Measurements from ENCODE around the gene FBXL13.
"Not testable (repeated sequence)": the region's sequence is repeated elsewhere in the genome, so short reads cannot be mapped to it uniquely, and the experiment has no call there.

Gene FBXL13

GRCh38 chr7:102977586-102977985 is 97.0 kb downstream of the FBXL13 start:
- H3K4me1 ChIP-seq (ENCODE audit: control insufficient read depth in 5 of 5, insufficient read depth in 5 of 5, low read length in 5 of 5); H3K4me3 ChIP-seq (ENCODE audit: low read depth in 1 of 5, low read length in 5 of 5); H3K27ac ChIP-seq (ENCODE audit: low read depth, low read length); H3K9ac ChIP-seq (ENCODE audit: low read length in 5 of 5); H3K36me3 ChIP-seq (ENCODE audit: control insufficient read depth in 5 of 5, insufficient read depth in 5 of 5, low read length in 5 of 5); H3K27me3 ChIP-seq (ENCODE audit: control insufficient read depth in 5 of 5, insufficient read depth in 4 of 5, low read length in 5 of 5); H3K9me3 ChIP-seq (ENCODE audit: control insufficient read depth in 5 of 5, low read length in 5 of 5): not testable (repeated sequence)

GRCh38 chr7:102976493-102976892 is 98.1 kb downstream of the FBXL13 start:
- Histone ChIP-seq H3K36me3 (ENCODE audit: control insufficient read depth in 5 of 5, insufficient read depth in 5 of 5, low read length in 5 of 5) (no peaks in the 10 kb centered on the region), H3K4me1 (ENCODE audit: control insufficient read depth in 5 of 5, insufficient read depth in 5 of 5, low read length in 5 of 5) (peaks cover 0 to 9% (median 3%) of the 10 kb centered on the region in 5 donors), H3K27ac (ENCODE audit: low read depth, low read length) (no peak overlapping the region), H3K27me3 (ENCODE audit: control insufficient read depth in 5 of 5, insufficient read depth in 4 of 5, low read length in 5 of 5) (no peaks in the 10 kb centered on the region), H3K9ac (ENCODE audit: low read length in 5 of 5) (no peak overlapping the region), H3K9me3 (ENCODE audit: control insufficient read depth in 5 of 5, low read length in 5 of 5) (peaks cover 0 to 6% (median 4%) of the 10 kb centered on the region in 5 donors), H3K4me3 (ENCODE audit: low read depth in 1 of 5, low read length in 5 of 5) (no peak overlapping the region)

GRCh38 chr7:102975854-102976253 is 98.7 kb downstream of the FBXL13 start:
- Histone ChIP-seq H3K4me1 (ENCODE audit: control insufficient read depth in 5 of 5, insufficient read depth in 5 of 5, low read length in 5 of 5) (peaks cover 0 to 9% (median 3%) of the 10 kb centered on the region in 5 donors), H3K36me3 (ENCODE audit: control insufficient read depth in 5 of 5, insufficient read depth in 5 of 5, low read length in 5 of 5) (no peaks in the 10 kb centered on the region), H3K9ac (ENCODE audit: low read length in 5 of 5) (no peak overlapping the region), H3K4me3 (ENCODE audit: low read depth in 1 of 5, low read length in 5 of 5) (no peak overlapping the region), H3K27ac (ENCODE audit: low read depth, low read length) (no peak overlapping the region), H3K27me3 (ENCODE audit: control insufficient read depth in 5 of 5, insufficient read depth in 4 of 5, low read length in 5 of 5) (no peaks in the 10 kb centered on the region), H3K9me3 (ENCODE audit: control insufficient read depth in 5 of 5, low read length in 5 of 5) (peaks cover 0 to 6% (median 4%) of the 10 kb centered on the region in 5 donors)

GRCh38 chr7:102974366-102975236 is 100.0 kb downstream of the FBXL13 start:
- H3K4me3 ChIP-seq (ENCODE audit: low read depth in 1 of 5, low read length in 5 of 5), result no peak overlapping the region
- H3K9ac ChIP-seq (ENCODE audit: low read length in 5 of 5), result no peak overlapping the region
- H3K36me3 ChIP-seq (ENCODE audit: control insufficient read depth in 5 of 5, insufficient read depth in 5 of 5, low read length in 5 of 5), result no peaks in the 10 kb centered on the region
- H3K4me1 ChIP-seq (ENCODE audit: control insufficient read depth in 5 of 5, insufficient read depth in 5 of 5, low read length in 5 of 5), result peaks cover 0 to 9% (median 3%) of the 10 kb centered on the region in 5 donors
- H3K27ac ChIP-seq (ENCODE audit: low read depth, low read length), result no peak overlapping the region
- no peaks in the 10 kb centered on the region for H3K27me3 ChIP-seq (ENCODE audit: control insufficient read depth in 5 of 5, insufficient read depth in 4 of 5, low read length in 5 of 5)
- H3K9me3 ChIP-seq (ENCODE audit: control insufficient read depth in 5 of 5, low read length in 5 of 5), result peaks cover 0 to 5% (median under 1%) of the 10 kb centered on the region in 5 donors

GRCh38 chr7:102973096-102973802 is 101.3 kb downstream of the FBXL13 start:
- Histone ChIP-seq H3K36me3 (ENCODE audit: control insufficient read depth in 5 of 5, insufficient read depth in 5 of 5, low read length in 5 of 5) (no peaks in the 10 kb centered on the region), H3K9me3 (ENCODE audit: control insufficient read depth in 5 of 5, low read length in 5 of 5) (no peaks in the 10 kb centered on the region), H3K9ac (ENCODE audit: low read length in 5 of 5) (no peak overlapping the region), H3K4me1 (ENCODE audit: control insufficient read depth in 5 of 5, insufficient read depth in 5 of 5, low read length in 5 of 5) (peaks cover 0 to 4% (median 0%) of the 10 kb centered on the region in 5 donors), H3K27ac (ENCODE audit: low read depth, low read length) (no peak overlapping the region), H3K27me3 (ENCODE audit: control insufficient read depth in 5 of 5, insufficient read depth in 4 of 5, low read length in 5 of 5) (no peaks in the 10 kb centered on the region), H3K4me3 (ENCODE audit: low read depth in 1 of 5, low read length in 5 of 5) (no peak overlapping the region)

- Histone ChIP-seq H3K36me3 (ENCODE audit: control insufficient read depth in 5 of 5, insufficient read depth in 5 of 5, low read length in 5 of 5) (no peaks in the 10 kb centered on the region), H3K4me1 (ENCODE audit: control insufficient read depth in 5 of 5, insufficient read depth in 5 of 5, low read length in 5 of 5) (no peaks in the 10 kb centered on the region), H3K27me3 (ENCODE audit: control insufficient read depth in 5 of 5, insufficient read depth in 4 of 5, low read length in 5 of 5) (no peaks in the 10 kb centered on the region), H3K27ac (ENCODE audit: low read depth, low read length) (no peak overlapping the region), H3K9ac (ENCODE audit: low read length in 5 of 5) (no peak overlapping the region), H3K9me3 (ENCODE audit: control insufficient read depth in 5 of 5, low read length in 5 of 5) (no peaks in the 10 kb centered on the region), H3K4me3 (ENCODE audit: low read depth in 1 of 5, low read length in 5 of 5) (no peak overlapping the region)
These were observed 106.8 kb downstream of the FBXL13 start for GRCh38 chr7:102967798-102968197.

GRCh38 chr7:102966465-102966864 is 108.1 kb downstream of the FBXL13 start:
- no peaks in the 10 kb centered on the region for H3K27me3 ChIP-seq (ENCODE audit: control insufficient read depth in 5 of 5, insufficient read depth in 4 of 5, low read length in 5 of 5)

GRCh38 chr7:102961993-102962392 is 112.6 kb downstream of the FBXL13 start:
- H3K36me3 ChIP-seq (ENCODE audit: control insufficient read depth in 5 of 5, insufficient read depth in 5 of 5, low read length in 5 of 5); H3K27ac ChIP-seq (ENCODE audit: low read depth, low read length); H3K4me1 ChIP-seq (ENCODE audit: control insufficient read depth in 5 of 5, insufficient read depth in 5 of 5, low read length in 5 of 5); H3K9me3 ChIP-seq (ENCODE audit: control insufficient read depth in 5 of 5, low read length in 5 of 5); H3K9ac ChIP-seq (ENCODE audit: low read length in 5 of 5); H3K4me3 ChIP-seq (ENCODE audit: low read depth in 1 of 5, low read length in 5 of 5); H3K27me3 ChIP-seq (ENCODE audit: control insufficient read depth in 5 of 5, insufficient read depth in 4 of 5, low read length in 5 of 5): not testable (repeated sequence)

More at GRCh38 chr7:102966465-102966864, 108.1 kb downstream of the FBXL13 start:
- H3K9me3 ChIP-seq (ENCODE audit: control insufficient read depth in 5 of 5, low read length in 5 of 5), result no peaks in the 10 kb centered on the region
- H3K4me1 ChIP-seq (ENCODE audit: control insufficient read depth in 5 of 5, insufficient read depth in 5 of 5, low read length in 5 of 5), result no peaks in the 10 kb centered on the region
- no peak overlapping the region for H3K27ac ChIP-seq (ENCODE audit: low read depth, low read length)
- no peaks in the 10 kb centered on the region for H3K36me3 ChIP-seq (ENCODE audit: control insufficient read depth in 5 of 5, insufficient read depth in 5 of 5, low read length in 5 of 5)
- H3K9ac ChIP-seq (ENCODE audit: low read length in 5 of 5), result no peak overlapping the region
- no peak overlapping the region for H3K4me3 ChIP-seq (ENCODE audit: low read depth in 1 of 5, low read length in 5 of 5)

- not testable (repeated sequence) for H3K27ac ChIP-seq (ENCODE audit: low read depth, low read length); H3K27me3 ChIP-seq (ENCODE audit: control insufficient read depth in 5 of 5, insufficient read depth in 4 of 5, low read length in 5 of 5); H3K4me3 ChIP-seq (ENCODE audit: low read depth in 1 of 5, low read length in 5 of 5); H3K36me3 ChIP-seq (ENCODE audit: control insufficient read depth in 5 of 5, insufficient read depth in 5 of 5, low read length in 5 of 5); H3K9ac ChIP-seq (ENCODE audit: low read length in 5 of 5); H3K4me1 ChIP-seq (ENCODE audit: control insufficient read depth in 5 of 5, insufficient read depth in 5 of 5, low read length in 5 of 5); H3K9me3 ChIP-seq (ENCODE audit: control insufficient read depth in 5 of 5, low read length in 5 of 5)
These were observed 116.6 kb downstream of the FBXL13 start for GRCh38 chr7:102958004-102958403.

- H3K4me1 ChIP-seq (ENCODE audit: control insufficient read depth in 5 of 5, insufficient read depth in 5 of 5, low read length in 5 of 5); H3K27ac ChIP-seq (ENCODE audit: low read depth, low read length); H3K4me3 ChIP-seq (ENCODE audit: low read depth in 1 of 5, low read length in 5 of 5); H3K9ac ChIP-seq (ENCODE audit: low read length in 5 of 5); H3K36me3 ChIP-seq (ENCODE audit: control insufficient read depth in 5 of 5, insufficient read depth in 5 of 5, low read length in 5 of 5); H3K27me3 ChIP-seq (ENCODE audit: control insufficient read depth in 5 of 5, insufficient read depth in 4 of 5, low read length in 5 of 5); H3K9me3 ChIP-seq (ENCODE audit: control insufficient read depth in 5 of 5, low read length in 5 of 5): not testable (repeated sequence)
These were observed 120.2 kb downstream of the FBXL13 start for GRCh38 chr7:102954359-102954758.

All from subcutaneous abdominal adipose tissue (tissue), 5 donors.